HFFc6 (cell line): ENCODE data around the gene GPR35. TPM values are rescaled to one million over a fixed set of nuclear protein-coding genes. Genes with fewer than 3 reads are reported as not detected.

Source experiments
- DNase-seq: peaks from one replicate; pipeline ENCODE4 v3.0.0-alpha.2; 2018
- H3K27ac Mint-ChIP-seq: 2 replicates; pipeline ENCODE4 v1.8.0; 2020; ENCODE audit warnings: mild to moderate bottlenecking, mixed read lengths
- H3K27me3 Mint-ChIP-seq: 2 replicates; pipeline ENCODE4 v1.8.0; 2021; ENCODE audit warnings: mild to moderate bottlenecking, moderate library complexity, mixed read lengths; ENCODE audit not compliant: insufficient read depth
- H3K36me3 Mint-ChIP-seq: 2 replicates; pipeline ENCODE4 v1.8.0; 2021; ENCODE audit warnings: low read depth, mixed read lengths
- H3K4me1 Mint-ChIP-seq: 2 replicates; pipeline ENCODE4 v1.8.0; 2020; ENCODE audit warnings: low read depth, mixed read lengths
- H3K4me3 Mint-ChIP-seq: 2 replicates; pipeline ENCODE4 v1.8.0; 2020; ENCODE audit warnings: mild to moderate bottlenecking, moderate library complexity, mixed read lengths
- H3K9me3 Mint-ChIP-seq: 2 replicates; pipeline ENCODE4 v1.8.0; 2020; ENCODE audit warnings: mild to moderate bottlenecking, mixed read lengths
- CTCF ChIP-seq: fragments of 200-600 bp; sonication (generic); IDR thresholded peaks from 2 replicates; pipeline ENCODE4 v1.5.0; 2021; ENCODE audit warnings: antibody characterized with exemption, mild to moderate bottlenecking
- total RNA-seq, 6 experiments: library from RNA; stranded (reverse); fragmentation: NEBNext Ultra II Directional; extraction: Animal tissue kit (Norgen Biotek cat#: 25700); gene quantifications; 2 replicates in 1 of 6; 3 replicates in 5 of 6; pipeline ENCODE4 v1.2.3, GENCODE V29; 2021

The GPR35 gene
- total RNA-seq, 6 experiments from 2014 or later = 0.11 to 0.28 (median 0.14) TPM; not detected in 3

GRCh38 chr2:240611601-240612210 lies 13.6 kb upstream of the GPR35 start:
- Mint-ChIP-seq H3K27me3 (peaks cover 25% of the 10 kb centered on the region), H3K36me3 (no peaks in the 10 kb centered on the region; the same call in 1 of the 2 replicates), H3K4me3 (no peak overlapping the region), H3K4me1 (no peaks in the 10 kb centered on the region), H3K9me3 (peaks cover 2% of the 10 kb centered on the region; the same call in 1 of the 2 replicates), H3K27ac (no peak overlapping the region)
- DNase-seq = no peak
- TF ChIP-seq CTCF = no peak

- no peak overlapping the region for H3K4me3 Mint-ChIP-seq
- TF ChIP-seq CTCF = no peak
- no peak overlapping the region for H3K27ac Mint-ChIP-seq
- H3K36me3 Mint-ChIP-seq = peaks cover 6% of the 10 kb centered on the region
- DNase-seq = no peak
- no peaks in the 10 kb centered on the region for H3K4me1 Mint-ChIP-seq
- peaks cover 13% of the 10 kb centered on the region for H3K9me3 Mint-ChIP-seq
- H3K27me3 Mint-ChIP-seq = peaks cover 19% of the 10 kb centered on the region
Observed at GRCh38 chr2:240613781-240614180, 11.5 kb upstream of the GPR35 start.

- no peak overlapping the region for H3K4me3 Mint-ChIP-seq
- TF ChIP-seq CTCF = no peak
- H3K27me3 Mint-ChIP-seq = peaks cover 19% of the 10 kb centered on the region
- no peaks in the 10 kb centered on the region for H3K4me1 Mint-ChIP-seq
- H3K27ac Mint-ChIP-seq = no peak overlapping the region
- peaks cover 13% of the 10 kb centered on the region for H3K9me3 Mint-ChIP-seq
- no peak for DNase-seq
- peaks cover 6% of the 10 kb centered on the region for H3K36me3 Mint-ChIP-seq
Observed at GRCh38 chr2:240614391-240614790, 10.9 kb upstream of the GPR35 start.

- Mint-ChIP-seq H3K27me3 (peaks cover 22% of the 10 kb centered on the region), H3K27ac (no peak overlapping the region), H3K9me3 (peaks cover 13% of the 10 kb centered on the region), H3K4me3 (no peak overlapping the region), H3K4me1 (no peaks in the 10 kb centered on the region), H3K36me3 (peaks cover 6% of the 10 kb centered on the region)
- DNase-seq = no peak
- no peak for TF ChIP-seq CTCF
Observed at GRCh38 chr2:240615396-240615795, 9.9 kb upstream of the GPR35 start.

GRCh38 chr2:240615820-240616547 lies 9.3 kb upstream of the GPR35 start:
- Mint-ChIP-seq H3K4me1 (no peaks in the 10 kb centered on the region), H3K27ac (no peak overlapping the region), H3K4me3 (no peak overlapping the region), H3K27me3 (peaks cover 21% of the 10 kb centered on the region), H3K9me3 (peaks cover 13% of the 10 kb centered on the region), H3K36me3 (peaks cover 6% of the 10 kb centered on the region)
- TF ChIP-seq CTCF = no peak
- DNase-seq = no peak
